ENCODE data around the gene ZNF230.

DNA sequence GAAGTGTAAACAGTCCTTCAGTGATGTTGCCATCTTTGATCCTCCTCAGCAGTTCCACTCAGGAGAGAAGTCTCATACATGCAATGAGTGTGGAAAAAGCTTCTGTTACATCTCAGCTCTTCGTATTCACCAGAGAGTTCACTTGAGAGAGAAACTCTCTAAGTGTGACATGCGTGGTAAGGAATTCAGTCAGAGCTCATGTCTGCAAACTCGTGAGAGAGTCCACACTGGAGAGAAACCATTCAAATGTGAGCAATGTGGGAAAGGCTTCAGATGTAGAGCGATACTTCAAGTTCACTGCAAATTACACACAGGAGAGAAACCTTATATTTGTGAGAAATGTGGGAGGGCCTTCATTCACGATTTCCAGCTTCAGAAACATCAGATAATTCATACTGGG, 7.7 kb downstream of the ZNF230 start:
- TF ChIP-seq, protein P1, sequence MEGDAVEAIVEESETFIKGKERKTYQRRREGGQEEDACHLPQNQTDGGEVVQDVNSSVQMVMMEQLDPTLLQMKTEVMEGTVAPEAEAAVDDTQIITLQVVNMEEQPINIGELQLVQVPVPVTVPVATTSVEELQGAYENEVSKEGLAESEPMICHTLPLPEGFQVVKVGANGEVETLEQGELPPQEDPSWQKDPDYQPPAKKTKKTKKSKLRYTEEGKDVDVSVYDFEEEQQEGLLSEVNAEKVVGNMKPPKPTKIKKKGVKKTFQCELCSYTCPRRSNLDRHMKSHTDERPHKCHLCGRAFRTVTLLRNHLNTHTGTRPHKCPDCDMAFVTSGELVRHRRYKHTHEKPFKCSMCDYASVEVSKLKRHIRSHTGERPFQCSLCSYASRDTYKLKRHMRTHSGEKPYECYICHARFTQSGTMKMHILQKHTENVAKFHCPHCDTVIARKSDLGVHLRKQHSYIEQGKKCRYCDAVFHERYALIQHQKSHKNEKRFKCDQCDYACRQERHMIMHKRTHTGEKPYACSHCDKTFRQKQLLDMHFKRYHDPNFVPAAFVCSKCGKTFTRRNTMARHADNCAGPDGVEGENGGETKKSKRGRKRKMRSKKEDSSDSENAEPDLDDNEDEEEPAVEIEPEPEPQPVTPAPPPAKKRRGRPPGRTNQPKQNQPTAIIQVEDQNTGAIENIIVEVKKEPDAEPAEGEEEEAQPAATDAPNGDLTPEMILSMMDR (conservative IDR thresholded peaks at IDR 0.05), result no peak
- TF ChIP-seq EZH2 (IDR thresholded peaks at IDR 0.05; ENCODE audit: low read depth), result no peak
